Stimulated activated naive CD4-positive, alpha-beta T cell treated with Interleukin-2 at 50 U/mL for 16 hours (primary cell): ENCODE measurements around the gene ARL4D.
"Not testable (repeated sequence)": the region's sequence is repeated elsewhere in the genome, so short reads cannot be mapped to it uniquely, and the experiment has no call there.

Source experiments
- DNase-seq: peaks from one replicate; lab custom pipeline; 2025; lab: John Stamatoyannopoulos, UW

ARL4D gene

GRCh38 chr17:43369986-43370385, 28.8 kb upstream of the ARL4D start:
- no peak for DNase-seq

- no peak for DNase-seq
Observed at GRCh38 chr17:43371227-43371821, 27.5 kb upstream of the ARL4D start.

GRCh38 chr17:43372273-43372911, 26.4 kb upstream of the ARL4D start:
- DNase-seq, result no peak

GRCh38 chr17:43373356-43373755, 25.4 kb upstream of the ARL4D start:
- no peak for DNase-seq

GRCh38 chr17:43375915-43376314, 22.9 kb upstream of the ARL4D start:
- DNase-seq, result not testable (repeated sequence)

GRCh38 chr17:43377056-43377810, 21.6 kb upstream of the ARL4D start:
- DNase-seq, result no peak

- DNase-seq, result no peak
Observed at GRCh38 chr17:43378766-43379165, 20.0 kb upstream of the ARL4D start.

- DNase-seq, result no peak
Observed at GRCh38 chr17:43380307-43380706, 18.5 kb upstream of the ARL4D start.

GRCh38 chr17:43381204-43381603, 17.6 kb upstream of the ARL4D start:
- DNase-seq, result no peak

GRCh38 chr17:43381621-43382020, 17.2 kb upstream of the ARL4D start:
- DNase-seq, result no peak

- DNase-seq, result no peak
Observed at GRCh38 chr17:43382776-43383175, 16.0 kb upstream of the ARL4D start.

GRCh38 chr17:43383372-43383771, 15.4 kb upstream of the ARL4D start:
- DNase-seq, result no peak

- DNase-seq, result no peak
Observed at GRCh38 chr17:43383826-43384475, 14.8 kb upstream of the ARL4D start.

- DNase-seq, result no peak
Observed at GRCh38 chr17:43384476-43384862, 14.3 kb upstream of the ARL4D start.

- DNase-seq, result no peak
Observed at GRCh38 chr17:43385046-43385831, 13.6 kb upstream of the ARL4D start.

GRCh38 chr17:43388359-43389045, 10.3 kb upstream of the ARL4D start:
- DNase-seq, result peak; percentile 79

GRCh38 chr17:43389046-43389947, 9.5 kb upstream of the ARL4D start:
- peak; percentile 78 for DNase-seq

- DNase-seq, result no peak
Observed at GRCh38 chr17:43392397-43392796, 6.4 kb upstream of the ARL4D start.

- DNase-seq, result peak; percentile 81
Observed at GRCh38 chr17:43393944-43394482, 4.8 kb upstream of the ARL4D start.

GRCh38 chr17:43394696-43395095, 4.1 kb upstream of the ARL4D start:
- not testable (repeated sequence) for DNase-seq
